IMR-90 (cell line): ENCODE results near the gene AXIN2. TPM values are rescaled to one million over a fixed set of nuclear protein-coding genes. Genes with fewer than 3 reads are reported as not detected.

Experiments
- ATAC-seq: fragments of 200-7000 bp; cut with Tn5 transposase; 2 replicates; pipeline ENCODE4 v1.9.1; 2020; ENCODE audit warnings: low read depth, mild to moderate bottlenecking, moderate library complexity
- BruUV-seq: library from RNA; stranded (reverse); fragments of 400-500 nt; replicated peaks from 2 replicates; lab custom pipeline; 2021; lab: Mats Ljungman, UMichigan
- CTCF ChIA-PET: fragments of 300-600 bp; formaldehyde crosslinking; extraction: SDS; loops from one replicate; lab custom pipeline; 2021; ENCODE audit warnings: antibody characterized with exemption; lab: Yijun Ruan, JAX
- POLR2A ChIA-PET: fragments of 300-600 bp; sonication (Branson Sonifier 250); formaldehyde crosslinking; loops from one replicate; lab custom pipeline; 2022; ENCODE audit warnings: antibody characterized with exemption; ENCODE audit not compliant: unreplicated experiment; lab: Charles Lee
- DNase-seq: peaks from one replicate; pipeline ENCODE4 v3.0.0; 2013
- H2AFZ ChIP-seq: replicated peaks from 2 replicates; pipeline ENCODE3; 2013; ENCODE audit warnings: low read length, mild to moderate bottlenecking; ENCODE audit not compliant: poor library complexity
- H2AK5ac ChIP-seq: 2 replicates; pipeline ENCODE4 v1.6.1; 2013; ENCODE audit warnings: low read depth, low read length, inconsistent platforms
- H2AK9ac ChIP-seq: replicated peaks from 2 replicates; pipeline ENCODE3; 2013; ENCODE audit warnings: mild to moderate bottlenecking, low read depth, low read length, moderate library complexity; ENCODE audit not compliant: poor library complexity
- H2BK120ac ChIP-seq: 2 replicates; pipeline ENCODE4 v1.6.1; 2013; ENCODE audit warnings: low read depth, low read length, inconsistent platforms
- H2BK15ac ChIP-seq: 3 replicates; pipeline ENCODE4 v1.6.1; 2013; ENCODE audit warnings: low read depth, low read length, inconsistent platforms
- H2BK20ac ChIP-seq: 2 replicates; pipeline ENCODE4 v1.6.1; 2013; ENCODE audit warnings: low read depth, mild to moderate bottlenecking, inconsistent platforms, low read length, moderate library complexity
- H2BK5ac ChIP-seq: 2 replicates; pipeline ENCODE4 v1.6.1; 2013; ENCODE audit warnings: mild to moderate bottlenecking, low read depth, low read length, inconsistent platforms; ENCODE audit not compliant: poor library complexity, severe bottlenecking
- H3K14ac ChIP-seq: replicated peaks from 2 replicates; pipeline ENCODE4 v1.6.1; 2013; ENCODE audit warnings: low read depth, low read length, inconsistent platforms
- H3K18ac ChIP-seq: 2 replicates; pipeline ENCODE4 v1.6.1; 2013; ENCODE audit warnings: low read depth, low read length, control low read depth
- H3K23ac ChIP-seq: 2 replicates; pipeline ENCODE4 v1.6.1; 2013; ENCODE audit warnings: low read depth, low read length, inconsistent platforms
- H3K27ac ChIP-seq: 2 replicates; pipeline ENCODE4 v1.5.1; 2013; ENCODE audit warnings: mild to moderate bottlenecking, control low read depth, low read length; ENCODE audit not compliant: insufficient read depth
- H3K27me3 ChIP-seq: 2 replicates; pipeline ENCODE4 v1.6.1; 2013; ENCODE audit warnings: low read length; ENCODE audit not compliant: control insufficient read depth, insufficient read depth
- H3K36me3 ChIP-seq: 2 replicates; pipeline ENCODE4 v1.6.1; 2013; ENCODE audit warnings: low read length, mixed read lengths; ENCODE audit not compliant: control insufficient read depth, insufficient read depth
- H3K4ac ChIP-seq: 2 replicates; pipeline ENCODE4 v1.6.1; 2013; ENCODE audit warnings: low read depth, low read length, inconsistent platforms
- H3K4me1 ChIP-seq: 2 replicates; pipeline ENCODE4 v1.6.1; 2013; ENCODE audit warnings: low read length, mixed read lengths; ENCODE audit not compliant: control insufficient read depth, insufficient read depth
- H3K4me2 ChIP-seq: 2 replicates; pipeline ENCODE4 v1.6.1; 2013; ENCODE audit warnings: low read depth, mild to moderate bottlenecking, control low read depth, low read length, moderate library complexity
- H3K4me3 ChIP-seq: 2 replicates; pipeline ENCODE4 v1.5.1; 2013; ENCODE audit warnings: low read depth, mild to moderate bottlenecking, control low read depth, low read length, moderate library complexity; ENCODE audit not compliant: insufficient read depth
- H3K56ac ChIP-seq: 2 replicates; pipeline ENCODE4 v1.6.1; 2013; ENCODE audit warnings: low read length, inconsistent platforms; ENCODE audit not compliant: insufficient read depth; ENCODE audit errors: extremely low read depth
- H3K79me1 ChIP-seq, 2 experiments: 2 replicates each; pipeline ENCODE4 v1.6.1; 2013; ENCODE audit warnings: low read length in 2 of 2, inconsistent platforms in 1 of 2, low read depth in 1 of 2
- H3K9ac ChIP-seq: 2 replicates; pipeline ENCODE4 v1.6.1; 2013; ENCODE audit warnings: low read depth, low read length, control low read depth
- H3K9me1 ChIP-seq: 2 replicates; pipeline ENCODE4 v1.6.1; 2013; ENCODE audit warnings: low read length, inconsistent platforms; ENCODE audit not compliant: insufficient read depth
- H3K9me3 ChIP-seq: 2 replicates; pipeline ENCODE4 v1.6.1; 2013; ENCODE audit warnings: low read length; ENCODE audit not compliant: control insufficient read depth, insufficient read depth
- H4K20me1 ChIP-seq: 2 replicates; pipeline ENCODE4 v1.6.1; 2013; ENCODE audit warnings: low read length, inconsistent platforms; ENCODE audit not compliant: insufficient read depth
- H4K5ac ChIP-seq: 2 replicates; pipeline ENCODE4 v1.6.1; 2013; ENCODE audit warnings: mild to moderate bottlenecking, low read depth, low read length, control low read depth
- H4K8ac ChIP-seq, 2 experiments: 2 replicates each; pipeline ENCODE4 v1.6.1; 2013; ENCODE audit warnings: low read depth in 2 of 2, low read length in 2 of 2, control low read depth in 1 of 2, inconsistent platforms in 1 of 2
- H4K91ac ChIP-seq: 2 replicates; pipeline ENCODE4 v1.6.1; 2013; ENCODE audit warnings: low read depth, low read length, inconsistent platforms; ENCODE audit not compliant: insufficient read depth
- SMC3 ChIP-seq: fragments of 150-350 bp; IDR thresholded peaks from 2 replicates; pipeline ENCODE4 v1.6.1; 2016; ENCODE audit warnings: low read depth, mild to moderate bottlenecking, antibody characterized with exemption, low read length, moderate library complexity
- WGBS, 2 experiments: methylation state at CpG; one replicate each; pipeline versions ENCODE4 v1.1.5 to v1.1.7; 2013; ENCODE audit warnings: missing lambda C conversion rate in 2 of 2; ENCODE audit not compliant: insufficient read length in 1 of 2; ENCODE audit errors: extremely low coverage in 2 of 2; 5-methylcytosine and 5-hydroxymethylcytosine counted together
- dilution Hi-C: fragments of 300-500 bp; cut with HindIII; formaldehyde crosslinking; loops from one replicate; pipeline ENCODE4 v1.14.3; 2018; ENCODE audit warnings: low sequenced_read_pairs; ENCODE audit not compliant: unreplicated experiment
- in situ Hi-C: fragments of 300-500 bp; cut with MboI; formaldehyde crosslinking; loops from 3 replicates; pipeline ENCODE4 v1.14.3; 2019; ENCODE audit warnings: low sequenced_read_pairs, inconsistent platforms, mixed read lengths
- intact Hi-C: fragments of 100-400 bp; cut with micrococcal nuclease; formaldehyde crosslinking; loops from 2 replicates; pipeline ENCODE4 v1.10.0; 2022
- polyA plus RNA-seq, 3 experiments: library from polyadenylated mRNA; depleted of rRNA; stranded (reverse); fragments of >200 nt; gene quantifications; 2 replicates each; pipeline ENCODE4 v1.2.3, GENCODE V29; 2012; ENCODE audit warnings: low replicate concordance in 1 of 3
- total RNA-seq: library from RNA; depleted of rRNA; stranded (reverse); fragments of >200 nt; gene quantifications from 2 replicates; pipeline ENCODE4 v1.2.3, GENCODE V29; 2012

AXIN2 gene
- total and polyA plus RNA-seq, 2 of the 4 experiments (the other 2 are of a cell fraction), result 0.91 to 1.8 TPM

DNA sequence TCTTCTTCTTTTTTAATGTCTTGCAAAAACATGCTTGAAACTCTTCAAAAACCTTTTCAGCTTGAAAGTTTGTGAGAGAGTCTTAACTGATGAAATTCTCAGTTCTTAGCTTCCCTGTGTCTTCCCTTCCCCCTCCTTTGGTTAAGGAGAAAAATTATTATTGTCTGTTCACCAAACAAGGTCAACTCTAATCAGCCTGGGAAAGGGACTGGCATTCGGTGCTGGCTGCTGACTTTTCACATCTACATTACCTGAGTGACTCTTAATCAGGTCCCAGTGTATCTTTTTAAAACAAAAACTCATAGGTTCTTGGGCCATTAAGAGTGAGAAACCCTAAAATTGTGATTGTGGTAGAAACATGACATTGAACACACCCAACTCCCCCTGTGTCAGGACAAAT, 39.1 kb upstream of the AXIN2 start:
- Histone ChIP-seq H3K18ac (no peak overlapping the region), H3K23ac (no peak overlapping the region), H3K9ac (no peak overlapping the region), H3K27ac (no peak overlapping the region), H3K4me1 (no peaks in the 10 kb centered on the region), H2AFZ (no peak overlapping the region), H2BK20ac (no peak overlapping the region), H2AK5ac (no peak overlapping the region), H3K56ac (no peak overlapping the region), H3K4ac (no peak overlapping the region), H2BK120ac (no peak overlapping the region), H3K36me3 (no peaks in the 10 kb centered on the region), H3K14ac (no peak overlapping the region), H3K9me3 (no peaks in the 10 kb centered on the region), H4K91ac (no peak overlapping the region), H3K4me3 (no peak overlapping the region), H4K20me1 (no peaks in the 10 kb centered on the region), H2BK15ac (no peak overlapping the region), H2AK9ac (no peak overlapping the region), H4K8ac (no peak overlapping the region), H3K27me3 (peaks cover 16% of the 10 kb centered on the region), H3K4me2 (no peak overlapping the region), H4K5ac (no peak overlapping the region), H3K79me1 (no peaks in the 10 kb centered on the region), H2BK5ac (no peak overlapping the region), H3K9me1 (no peaks in the 10 kb centered on the region)
- no CpG with 5 or more reads among the region's 1 CpG for WGBS, 2 experiments
- CTCF ChIA-PET, result no interaction called here
- ATAC-seq (no peak), DNase-seq (no peak)
- intact Hi-C loops, result no loop called here
- in situ Hi-C loops, result no loop called here
- BruUV-seq, result no TSS peak
- no peak for TF ChIP-seq SMC3
- dilution Hi-C loops, result no loop called here
- POLR2A ChIA-PET, result no interaction called here
